ENCODE results near the gene SMR3B.

DNA sequence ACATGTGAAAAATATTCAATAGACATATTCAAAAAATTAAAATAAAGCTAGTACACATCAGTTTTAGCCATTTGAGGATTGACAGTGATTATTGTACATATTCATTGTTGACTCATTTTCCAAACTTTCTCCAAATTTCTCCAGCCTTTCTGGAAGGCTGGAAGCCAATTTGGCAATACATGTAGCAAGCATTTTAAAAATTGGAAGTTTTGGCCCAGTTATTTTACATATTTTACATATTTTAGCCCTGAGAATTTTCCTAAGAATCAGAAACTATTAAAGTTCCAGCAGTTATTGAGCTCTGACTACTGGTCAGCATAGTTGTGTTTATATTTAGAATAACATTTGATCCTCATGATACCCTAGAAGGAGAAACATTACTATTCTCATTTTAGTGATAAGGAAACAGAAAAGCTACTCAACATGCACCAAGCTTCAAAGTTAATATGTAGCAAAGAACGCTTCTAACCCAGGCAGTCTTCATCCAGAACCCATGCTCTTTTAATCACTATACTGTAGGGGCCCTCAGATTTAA lies 45.0 kb upstream of the SMR3B start:
- TF ChIP-seq, protein P1, sequence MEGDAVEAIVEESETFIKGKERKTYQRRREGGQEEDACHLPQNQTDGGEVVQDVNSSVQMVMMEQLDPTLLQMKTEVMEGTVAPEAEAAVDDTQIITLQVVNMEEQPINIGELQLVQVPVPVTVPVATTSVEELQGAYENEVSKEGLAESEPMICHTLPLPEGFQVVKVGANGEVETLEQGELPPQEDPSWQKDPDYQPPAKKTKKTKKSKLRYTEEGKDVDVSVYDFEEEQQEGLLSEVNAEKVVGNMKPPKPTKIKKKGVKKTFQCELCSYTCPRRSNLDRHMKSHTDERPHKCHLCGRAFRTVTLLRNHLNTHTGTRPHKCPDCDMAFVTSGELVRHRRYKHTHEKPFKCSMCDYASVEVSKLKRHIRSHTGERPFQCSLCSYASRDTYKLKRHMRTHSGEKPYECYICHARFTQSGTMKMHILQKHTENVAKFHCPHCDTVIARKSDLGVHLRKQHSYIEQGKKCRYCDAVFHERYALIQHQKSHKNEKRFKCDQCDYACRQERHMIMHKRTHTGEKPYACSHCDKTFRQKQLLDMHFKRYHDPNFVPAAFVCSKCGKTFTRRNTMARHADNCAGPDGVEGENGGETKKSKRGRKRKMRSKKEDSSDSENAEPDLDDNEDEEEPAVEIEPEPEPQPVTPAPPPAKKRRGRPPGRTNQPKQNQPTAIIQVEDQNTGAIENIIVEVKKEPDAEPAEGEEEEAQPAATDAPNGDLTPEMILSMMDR (conservative IDR thresholded peaks at IDR 0.05) = no peak
- TF ChIP-seq EZH2 (IDR thresholded peaks at IDR 0.05; ENCODE audit: low read depth) = no peak

Data from PC-9 (cell line).